ENCODE measurements around the gene TRIM67.

Gene TRIM67

DNA sequence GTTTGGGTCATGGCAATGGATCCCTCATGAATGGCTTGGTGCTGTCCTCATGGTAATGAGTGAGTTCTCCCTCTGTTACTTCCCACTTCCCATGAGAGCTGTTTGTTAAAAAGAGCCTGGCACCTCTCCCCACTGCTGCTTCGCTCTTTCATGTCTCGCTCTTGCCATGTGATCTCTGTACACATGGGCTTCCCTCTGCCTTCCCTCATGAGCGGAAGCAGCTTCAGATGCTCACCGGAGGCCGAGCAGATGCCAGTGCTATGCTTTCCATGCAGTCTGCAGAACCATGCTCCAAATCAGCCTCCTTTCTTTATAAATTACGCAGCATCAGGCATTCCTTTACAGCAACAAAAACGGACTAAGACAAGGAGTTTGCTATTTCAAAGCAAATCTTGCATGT is 64.3 kb downstream of the TRIM67 start:
- Histone ChIP-seq H2AFZ (ENCODE audit: low read depth) (no peak overlapping the region), H3K27me3 (ENCODE audit: insufficient read depth, low read depth) (no peaks in the 10 kb centered on the region), H3K27ac (no peak overlapping the region), H3K4me1 (ENCODE audit: low read depth, poor library complexity, severe bottlenecking) (no peaks in the 10 kb centered on the region), H3K36me3 (ENCODE audit: insufficient read depth) (no peaks in the 10 kb centered on the region), H3K4me2 (no peak overlapping the region), H3K79me2 (ENCODE audit: insufficient read depth, low read depth) (no peaks in the 10 kb centered on the region), H3K4me3 (IDR thresholded peaks at IDR 0.05; ENCODE audit: insufficient read depth, low read depth, low read length) (no peak overlapping the region), H3K9ac (no peak overlapping the region), H4K20me1 (ENCODE audit: insufficient read depth) (no peaks in the 10 kb centered on the region)
- TF ChIP-seq, protein P1, sequence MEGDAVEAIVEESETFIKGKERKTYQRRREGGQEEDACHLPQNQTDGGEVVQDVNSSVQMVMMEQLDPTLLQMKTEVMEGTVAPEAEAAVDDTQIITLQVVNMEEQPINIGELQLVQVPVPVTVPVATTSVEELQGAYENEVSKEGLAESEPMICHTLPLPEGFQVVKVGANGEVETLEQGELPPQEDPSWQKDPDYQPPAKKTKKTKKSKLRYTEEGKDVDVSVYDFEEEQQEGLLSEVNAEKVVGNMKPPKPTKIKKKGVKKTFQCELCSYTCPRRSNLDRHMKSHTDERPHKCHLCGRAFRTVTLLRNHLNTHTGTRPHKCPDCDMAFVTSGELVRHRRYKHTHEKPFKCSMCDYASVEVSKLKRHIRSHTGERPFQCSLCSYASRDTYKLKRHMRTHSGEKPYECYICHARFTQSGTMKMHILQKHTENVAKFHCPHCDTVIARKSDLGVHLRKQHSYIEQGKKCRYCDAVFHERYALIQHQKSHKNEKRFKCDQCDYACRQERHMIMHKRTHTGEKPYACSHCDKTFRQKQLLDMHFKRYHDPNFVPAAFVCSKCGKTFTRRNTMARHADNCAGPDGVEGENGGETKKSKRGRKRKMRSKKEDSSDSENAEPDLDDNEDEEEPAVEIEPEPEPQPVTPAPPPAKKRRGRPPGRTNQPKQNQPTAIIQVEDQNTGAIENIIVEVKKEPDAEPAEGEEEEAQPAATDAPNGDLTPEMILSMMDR (conservative IDR thresholded peaks at IDR 0.05; ENCODE audit: low read depth, low read length) = no peak

DNA sequence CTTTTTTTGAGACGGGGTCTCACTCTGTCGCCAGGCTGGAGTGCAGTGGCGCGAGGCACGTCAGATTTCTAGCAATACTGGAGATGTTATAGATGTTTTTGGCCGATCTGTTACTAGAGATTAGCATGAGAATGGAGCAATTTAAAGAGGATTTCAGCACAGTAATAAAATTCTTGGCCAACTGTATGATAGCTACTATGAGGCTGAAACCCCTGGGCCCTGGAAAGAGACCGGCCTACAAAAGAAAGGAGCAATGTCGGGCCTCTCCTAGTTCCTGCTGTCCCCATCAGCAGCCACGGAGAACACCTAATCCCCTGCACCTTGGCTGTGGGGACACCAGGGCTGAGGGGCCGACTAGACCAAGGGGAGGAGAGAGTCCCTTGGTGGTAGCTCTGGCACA is 69.7 kb downstream of the TRIM67 start:
- H2AFZ ChIP-seq (ENCODE audit: low read depth) = no peak overlapping the region
- no peaks in the 10 kb centered on the region for H3K4me1 ChIP-seq (ENCODE audit: low read depth, poor library complexity, severe bottlenecking)
- no peaks in the 10 kb centered on the region for H3K79me2 ChIP-seq (ENCODE audit: insufficient read depth, low read depth)
- no peaks in the 10 kb centered on the region for H4K20me1 ChIP-seq (ENCODE audit: insufficient read depth)
- TF ChIP-seq, protein P1 (conservative IDR thresholded peaks at IDR 0.05; ENCODE audit: low read depth, low read length) = no peak
- H3K4me3 ChIP-seq (IDR thresholded peaks at IDR 0.05; ENCODE audit: insufficient read depth, low read depth, low read length) = no peak overlapping the region
- H3K9ac ChIP-seq = no peak overlapping the region
- no peak overlapping the region for H3K27ac ChIP-seq
- H3K36me3 ChIP-seq (ENCODE audit: insufficient read depth) = no peaks in the 10 kb centered on the region
- no peak overlapping the region for H3K4me2 ChIP-seq
- no peaks in the 10 kb centered on the region for H3K27me3 ChIP-seq (ENCODE audit: insufficient read depth, low read depth)

DNA sequence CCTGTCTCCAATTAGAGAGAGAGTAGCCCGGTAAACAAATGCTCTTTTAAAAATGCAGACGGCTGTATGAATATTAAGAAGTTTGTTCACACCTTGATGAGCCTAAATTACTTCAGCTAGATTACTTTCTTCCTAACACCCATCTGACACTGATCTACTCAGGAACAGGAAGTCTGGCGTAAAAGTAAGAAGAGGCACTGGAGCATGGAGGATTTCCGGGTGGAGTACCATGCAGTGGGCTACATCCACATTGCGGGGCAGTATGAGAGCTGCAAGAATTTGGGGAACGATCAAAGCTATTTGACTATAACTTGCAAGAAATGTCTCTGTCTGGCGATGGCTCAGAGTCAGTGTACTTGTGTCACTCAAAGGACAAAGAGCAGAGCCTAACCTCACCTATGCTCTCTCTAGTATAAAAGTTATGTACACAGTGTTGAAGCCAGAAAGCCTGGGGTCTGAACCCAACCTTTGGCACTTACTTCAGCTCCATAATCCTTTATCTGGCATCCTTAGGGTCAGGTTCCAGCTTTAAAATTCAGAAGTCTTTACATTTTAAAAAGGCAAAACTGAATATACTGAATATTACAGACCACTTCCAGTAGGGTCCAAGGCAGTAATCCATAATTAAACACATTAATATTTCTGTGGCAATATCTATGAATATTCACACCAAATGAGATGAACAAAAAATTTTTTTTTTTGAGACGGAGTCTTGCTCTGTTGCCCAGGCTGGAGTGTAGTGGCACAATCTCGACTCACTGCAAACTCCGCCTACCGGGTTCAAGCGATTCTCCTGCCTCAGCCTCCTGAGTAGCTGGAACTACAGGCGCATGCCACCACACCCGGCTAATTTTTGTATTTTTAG is 71.2 kb downstream of the TRIM67 start:
- no peaks in the 10 kb centered on the region for H3K4me1 ChIP-seq (ENCODE audit: low read depth, poor library complexity, severe bottlenecking)
- no peak overlapping the region for H3K9ac ChIP-seq
- no peak overlapping the region for H3K4me3 ChIP-seq (IDR thresholded peaks at IDR 0.05; ENCODE audit: insufficient read depth, low read depth, low read length)

DNA sequence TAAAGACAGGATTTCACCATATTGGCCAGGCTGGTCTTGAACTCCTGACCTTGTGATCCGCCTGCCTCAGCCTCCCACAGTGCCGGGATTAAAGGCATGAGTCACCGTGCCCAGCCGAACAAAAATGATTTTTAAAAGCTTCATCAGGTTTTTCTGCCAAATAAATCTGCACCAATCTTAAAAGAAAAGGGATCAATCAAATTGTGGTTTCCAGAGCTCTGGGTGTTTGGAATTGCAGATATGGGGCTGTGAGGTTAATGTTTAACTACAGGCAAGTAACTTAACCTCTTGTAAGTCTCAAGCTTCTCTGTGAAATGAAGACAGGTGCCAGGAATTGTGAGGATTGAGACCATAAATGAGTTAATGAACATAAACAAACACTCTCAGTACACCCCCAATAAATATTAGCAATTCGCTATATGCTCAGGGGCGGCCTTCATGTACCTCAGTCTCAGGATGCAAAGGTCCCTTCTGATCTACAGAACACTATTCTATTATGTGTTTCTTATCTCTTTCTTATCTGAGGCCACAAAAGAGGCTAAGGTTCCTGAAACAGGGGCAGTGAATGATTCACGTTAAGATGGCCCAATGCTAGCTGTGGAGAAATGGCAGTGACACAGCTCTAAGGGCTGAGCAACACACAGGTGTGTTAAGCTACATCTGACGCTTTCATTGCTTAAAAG is 72.0 kb downstream of the TRIM67 start:
- Histone ChIP-seq H3K4me1 (ENCODE audit: low read depth, poor library complexity, severe bottlenecking) (no peaks in the 10 kb centered on the region), H3K4me2 (no peak overlapping the region), H2AFZ (ENCODE audit: low read depth) (no peak overlapping the region), H3K4me3 (IDR thresholded peaks at IDR 0.05; ENCODE audit: insufficient read depth, low read depth, low read length) (no peak overlapping the region), H3K79me2 (ENCODE audit: insufficient read depth, low read depth) (no peaks in the 10 kb centered on the region), H3K9ac (no peak overlapping the region), H3K27ac (no peak overlapping the region), H3K27me3 (ENCODE audit: insufficient read depth, low read depth) (no peaks in the 10 kb centered on the region), H3K36me3 (ENCODE audit: insufficient read depth) (no peaks in the 10 kb centered on the region), H4K20me1 (ENCODE audit: insufficient read depth) (no peaks in the 10 kb centered on the region)
- TF ChIP-seq, protein P1 (conservative IDR thresholded peaks at IDR 0.05; ENCODE audit: low read depth, low read length) = no peak

More for the DNA sequence above, 71.2 kb downstream of the TRIM67 start:
- Histone ChIP-seq H3K4me2 (no peak overlapping the region), H3K79me2 (ENCODE audit: insufficient read depth, low read depth) (no peaks in the 10 kb centered on the region), H3K27me3 (ENCODE audit: insufficient read depth, low read depth) (no peaks in the 10 kb centered on the region), H2AFZ (ENCODE audit: low read depth) (no peak overlapping the region), H3K36me3 (ENCODE audit: insufficient read depth) (no peaks in the 10 kb centered on the region), H3K27ac (no peak overlapping the region), H4K20me1 (ENCODE audit: insufficient read depth) (no peaks in the 10 kb centered on the region)
- TF ChIP-seq, protein P1 (conservative IDR thresholded peaks at IDR 0.05; ENCODE audit: low read depth, low read length) = no peak
